Epidermal melanocyte (primary cell): ENCODE results near the gene CWC22.
A peak's percentile ranks its signal among the peaks of the same experiment; 100 is the strongest.
"Not testable (repeated sequence)": the region's sequence is repeated elsewhere in the genome, so short reads cannot be mapped to it uniquely, and the experiment has no call there.

ENCODE experiments used
- DNase-seq: peaks from one replicate; pipeline ENCODE4 v3.0.0; 2011; ENCODE audit warnings: low spot score; ENCODE audit not compliant: insufficient read length

CWC22 gene

GRCh38 chr2:180006781-180007579 is at the start of gene CWC22:
Gene CWC22, minus strand, starts transcription at chr2:180007297. Its CDS starts 13,956 bp downstream, at chr2:179993341.
- DNase-seq: peak; percentile 68

GRCh38 chr2:180056367-180057118 is 49.4 kb upstream of the CWC22 start:
- no peak for DNase-seq

GRCh38 chr2:180054576-180054975 is 47.5 kb upstream of the CWC22 start:
- DNase-seq: not testable (repeated sequence)

- DNase-seq: no peak
Measured at GRCh38 chr2:180050246-180050645, 43.1 kb upstream of the CWC22 start.

- no peak for DNase-seq
Measured at GRCh38 chr2:180048251-180048650, 41.2 kb upstream of the CWC22 start.

GRCh38 chr2:180046776-180047175 is 39.7 kb upstream of the CWC22 start:
- no peak for DNase-seq

GRCh38 chr2:180046202-180046601 is 39.1 kb upstream of the CWC22 start:
- DNase-seq: no peak

- no peak for DNase-seq
Measured at GRCh38 chr2:180040146-180040925, 33.2 kb upstream of the CWC22 start.

GRCh38 chr2:180038997-180039396 is 31.9 kb upstream of the CWC22 start:
- no peak for DNase-seq

- no peak for DNase-seq
Measured at GRCh38 chr2:180033993-180034894, 27.1 kb upstream of the CWC22 start.

GRCh38 chr2:180029575-180029974 is 22.5 kb upstream of the CWC22 start:
- no peak for DNase-seq

GRCh38 chr2:180021850-180022249 is 14.8 kb upstream of the CWC22 start:
- no peak for DNase-seq

- no peak for DNase-seq
Measured at GRCh38 chr2:180017784-180018183, 10.7 kb upstream of the CWC22 start.

GRCh38 chr2:180016937-180017336 is 9.8 kb upstream of the CWC22 start:
- DNase-seq: no peak

- no peak for DNase-seq
Measured at GRCh38 chr2:180015951-180016709, 9.0 kb upstream of the CWC22 start.

- no peak for DNase-seq
Measured at GRCh38 chr2:180012523-180012922, 5.4 kb upstream of the CWC22 start.

GRCh38 chr2:180010701-180011100 is 3.6 kb upstream of the CWC22 start:
- DNase-seq: no peak

GRCh38 chr2:180006231-180006630 is 866 bp downstream of the CWC22 start:
- DNase-seq: no peak

GRCh38 chr2:180005465-180005864 is 1.6 kb downstream of the CWC22 start:
- not testable (repeated sequence) for DNase-seq

GRCh38 chr2:180004731-180005130 is 2.4 kb downstream of the CWC22 start:
- no peak for DNase-seq
